AG04450 (cell line): ENCODE data around the gene GPRC5C. TPM values are rescaled to one million over a fixed set of nuclear protein-coding genes. Genes with fewer than 3 reads are reported as not detected.

Source experiments
- CTCF ChIA-PET: fragments of 300-600, 350-600 bp; formaldehyde crosslinking; extraction: SDS; loops from one replicate; lab custom pipeline; 2022; ENCODE audit warnings: antibody characterized with exemption, inconsistent platforms; lab: Charles Lee
- POLR2A ChIA-PET: fragments of 350-600 bp; formaldehyde crosslinking; extraction: SDS; loops from one replicate; lab custom pipeline; 2021; ENCODE audit warnings: antibody characterized with exemption, inconsistent platforms; lab: Yijun Ruan, JAX
- DNase-seq: peaks from one replicate; pipeline ENCODE4 v3.0.0-alpha.2; 2011; ENCODE audit warnings: low read depth, low spot score
- H3K27ac ChIP-seq: one replicate; pipeline ENCODE4 v1.5.1; 2012; ENCODE audit warnings: low read depth, low read length, control low read depth
- H3K27me3 ChIP-seq: one replicate; pipeline ENCODE4 v1.6.0; 2012; ENCODE audit warnings: low read length; ENCODE audit not compliant: control insufficient read depth, insufficient read depth
- H3K4me3 ChIP-seq: 2 replicates; pipeline ENCODE4 v1.5.1; 2011; ENCODE audit warnings: mild to moderate bottlenecking, low read depth, low read length, control low read depth
- H3K9me3 ChIP-seq: 2 replicates; pipeline ENCODE4 v1.5.1; 2012; ENCODE audit warnings: low read length; ENCODE audit not compliant: control insufficient read depth, insufficient read depth
- polyA plus RNA-seq: library from polyadenylated mRNA; depleted of rRNA; stranded (reverse); fragments of >200 nt; gene quantifications from 2 replicates; pipeline ENCODE4 v1.2.3, GENCODE V29; 2011
- TF ChIP-seq, protein P1 (sequence below): IDR thresholded peaks from 2 replicates; pipeline ENCODE4 v1.5.1; 2011; ENCODE audit warnings: low read depth, low read length, control low read depth, inconsistent platforms

The GPRC5C gene
- polyA plus RNA-seq, 1 experiment, result 0.14 TPM

DNA sequence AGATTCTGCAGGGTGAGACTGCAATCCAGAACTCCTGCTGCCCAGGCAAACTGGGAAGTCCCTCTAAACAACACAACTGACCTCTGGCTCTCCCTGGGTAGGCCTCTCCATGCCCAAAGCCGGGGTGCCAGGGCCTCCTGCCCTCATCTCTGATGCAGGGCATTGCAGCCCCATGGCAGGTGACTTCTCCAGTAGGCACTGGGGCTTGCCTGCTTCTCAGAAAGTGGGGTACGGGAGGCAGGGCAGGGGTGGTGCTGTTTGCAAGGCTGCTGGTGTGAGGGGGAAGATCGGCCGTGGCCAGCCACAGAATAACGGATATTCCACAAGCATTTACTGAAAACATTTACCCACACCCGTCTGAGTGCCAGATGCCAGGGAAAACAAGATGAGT, 4.1 kb upstream of the GPRC5C start:
- peaks cover 22% of the 10 kb centered on the region for H3K27me3 ChIP-seq
- TF ChIP-seq, protein P1, sequence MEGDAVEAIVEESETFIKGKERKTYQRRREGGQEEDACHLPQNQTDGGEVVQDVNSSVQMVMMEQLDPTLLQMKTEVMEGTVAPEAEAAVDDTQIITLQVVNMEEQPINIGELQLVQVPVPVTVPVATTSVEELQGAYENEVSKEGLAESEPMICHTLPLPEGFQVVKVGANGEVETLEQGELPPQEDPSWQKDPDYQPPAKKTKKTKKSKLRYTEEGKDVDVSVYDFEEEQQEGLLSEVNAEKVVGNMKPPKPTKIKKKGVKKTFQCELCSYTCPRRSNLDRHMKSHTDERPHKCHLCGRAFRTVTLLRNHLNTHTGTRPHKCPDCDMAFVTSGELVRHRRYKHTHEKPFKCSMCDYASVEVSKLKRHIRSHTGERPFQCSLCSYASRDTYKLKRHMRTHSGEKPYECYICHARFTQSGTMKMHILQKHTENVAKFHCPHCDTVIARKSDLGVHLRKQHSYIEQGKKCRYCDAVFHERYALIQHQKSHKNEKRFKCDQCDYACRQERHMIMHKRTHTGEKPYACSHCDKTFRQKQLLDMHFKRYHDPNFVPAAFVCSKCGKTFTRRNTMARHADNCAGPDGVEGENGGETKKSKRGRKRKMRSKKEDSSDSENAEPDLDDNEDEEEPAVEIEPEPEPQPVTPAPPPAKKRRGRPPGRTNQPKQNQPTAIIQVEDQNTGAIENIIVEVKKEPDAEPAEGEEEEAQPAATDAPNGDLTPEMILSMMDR, result no peak
- H3K9me3 ChIP-seq, result no peaks in the 10 kb centered on the region; the same call in 1 of the 2 replicates
- no peak overlapping the region for H3K4me3 ChIP-seq
- no peak overlapping the region for H3K27ac ChIP-seq
- ChIA-PET POLR2A (no interaction called here), CTCF (no interaction called here)
- DNase-seq, result no peak

DNA sequence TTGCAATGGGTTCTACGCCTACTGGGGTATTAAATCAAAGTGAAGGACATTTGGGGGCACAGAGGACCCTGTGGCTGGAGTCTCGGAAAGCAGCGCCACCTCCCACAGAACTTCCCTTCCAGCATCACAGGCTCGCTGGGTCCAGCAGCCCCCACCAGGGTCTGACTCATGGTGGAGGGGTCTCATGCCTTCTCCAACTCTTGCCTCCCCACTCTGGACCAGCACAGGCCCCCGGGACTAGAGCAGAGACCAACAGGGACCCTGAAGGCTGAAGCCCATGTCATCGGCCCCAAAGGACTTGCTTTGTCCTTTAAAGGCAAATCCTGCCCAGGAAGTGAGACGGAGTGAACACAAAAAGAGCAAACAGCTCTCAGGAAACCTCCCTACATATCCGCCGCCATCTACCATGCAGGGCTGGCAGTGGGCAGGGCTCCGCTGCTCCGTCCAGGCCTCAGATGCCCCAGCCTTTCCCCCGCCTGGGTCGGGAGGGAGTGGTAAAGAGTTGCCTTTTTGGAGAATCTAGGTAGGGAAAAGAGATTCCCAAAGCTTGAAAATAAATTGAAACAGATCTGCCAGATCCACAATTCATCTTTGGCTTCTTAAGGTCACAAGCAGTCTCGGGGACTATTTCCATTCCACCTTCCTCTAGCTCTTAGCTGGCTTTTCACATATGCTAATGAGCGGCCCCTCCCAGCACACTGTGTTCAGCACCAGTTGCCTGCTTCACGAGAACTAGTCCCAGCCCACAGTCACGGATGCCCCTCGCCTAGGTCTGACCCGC, 2.1 kb upstream of the GPRC5C start:
- no peak overlapping the region for H3K27ac ChIP-seq
- DNase-seq, result no peak
- ChIA-PET POLR2A (no interaction called here), CTCF (no interaction called here)
- no peak overlapping the region for H3K4me3 ChIP-seq
- H3K27me3 ChIP-seq, result peaks cover 22% of the 10 kb centered on the region
- TF ChIP-seq, protein P1, result no peak
- no peaks in the 10 kb centered on the region; the same call in 1 of the 2 replicates for H3K9me3 ChIP-seq

DNA sequence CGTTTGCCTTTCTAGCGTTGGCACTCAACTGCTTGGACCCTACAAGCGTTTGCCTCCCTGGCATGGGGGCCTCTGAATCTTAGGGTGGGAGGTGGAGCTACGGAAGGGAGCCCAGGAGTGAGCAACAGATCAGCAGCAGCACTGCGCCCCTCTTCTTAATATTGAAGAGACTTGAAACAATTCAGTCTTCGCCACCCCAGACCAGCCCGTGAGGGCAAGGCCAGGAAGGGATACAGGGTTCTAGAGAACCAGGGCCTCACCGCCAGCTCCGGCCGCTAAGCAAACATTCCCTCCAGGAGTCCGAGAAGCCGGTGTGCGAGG, 1.5 kb upstream of the GPRC5C start:
- H3K27me3 ChIP-seq, result peaks cover 22% of the 10 kb centered on the region
- no peak overlapping the region for H3K4me3 ChIP-seq
- ChIA-PET CTCF (interaction anchor here (0.8 kb wide), 1 partner anchor 27 kb away, joined by 4 read pairs; no protein-coding TSS in a partner anchor), POLR2A (no interaction called here)
- H3K9me3 ChIP-seq, result no peaks in the 10 kb centered on the region; the same call in 1 of the 2 replicates
- H3K27ac ChIP-seq, result no peak overlapping the region
- no peak for DNase-seq
- TF ChIP-seq, protein P1, result no peak

DNA sequence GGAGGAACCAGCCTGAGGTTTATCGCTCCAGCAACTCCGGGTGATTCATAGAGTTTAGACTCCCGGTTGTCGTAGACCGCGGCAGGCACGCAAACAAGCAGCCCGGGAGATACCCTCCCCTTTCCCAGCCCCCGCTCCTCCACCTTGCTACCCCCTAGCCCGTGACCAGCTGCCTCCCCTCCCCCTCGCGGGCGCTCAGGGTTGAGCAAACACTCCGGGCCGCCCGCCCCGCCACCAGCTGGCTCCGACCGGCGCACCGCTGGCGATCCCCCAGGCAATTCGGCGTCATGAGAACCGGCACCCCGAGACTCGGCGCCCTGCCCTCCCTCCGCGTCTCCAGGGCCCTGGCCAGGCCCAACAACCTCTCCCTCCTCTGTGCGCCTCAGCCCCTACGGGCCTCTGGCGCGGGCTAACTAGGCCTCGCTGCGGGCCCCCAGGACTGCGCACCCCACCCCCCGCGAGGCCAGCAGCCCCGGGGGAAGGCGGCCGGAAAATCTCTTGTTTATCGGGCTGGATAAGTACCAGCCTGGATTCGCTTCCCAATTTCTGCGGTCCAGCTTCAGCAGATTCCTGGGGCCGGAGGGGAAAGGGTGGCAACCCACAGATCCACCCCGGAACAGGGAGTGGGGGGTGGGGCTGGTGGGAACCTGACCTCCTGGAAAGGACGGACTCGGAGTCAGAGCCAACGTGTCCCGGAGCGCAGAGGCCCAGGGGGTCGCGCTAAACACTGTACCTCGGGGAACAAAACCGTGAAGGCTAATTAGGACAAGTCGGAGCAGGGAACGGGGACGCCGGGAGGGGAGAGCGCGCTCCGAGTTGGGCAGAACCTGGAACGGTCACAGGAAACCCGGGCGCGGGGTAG, 951 bp upstream of the GPRC5C start:
- H3K27ac ChIP-seq, result no peak overlapping the region
- peaks cover 22% of the 10 kb centered on the region for H3K27me3 ChIP-seq
- ChIA-PET POLR2A (no interaction called here), CTCF (interaction anchor here (0.8 kb wide), 1 partner anchor 26 kb away, joined by 4 read pairs; no protein-coding TSS in a partner anchor)
- H3K9me3 ChIP-seq, result no peaks in the 10 kb centered on the region; the same call in 1 of the 2 replicates
- H3K4me3 ChIP-seq, result no peak overlapping the region
- no peak for DNase-seq
- TF ChIP-seq, protein P1, result no peak

DNA sequence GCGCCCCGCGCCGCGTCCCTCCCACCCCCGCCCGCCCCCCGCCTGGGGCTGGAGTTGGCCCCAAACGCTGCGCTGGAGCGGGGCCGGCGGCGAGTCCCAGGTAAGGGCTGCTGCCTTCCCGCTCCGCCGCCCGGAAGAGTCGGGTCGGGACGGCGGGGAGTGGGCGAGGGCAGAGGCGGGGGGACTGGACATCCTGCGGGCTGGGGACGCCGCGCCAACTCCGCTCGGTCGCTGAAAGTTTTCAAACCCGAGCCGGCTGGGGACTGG, 469 bp downstream of the GPRC5C start:
- no peak overlapping the region for H3K4me3 ChIP-seq
- POLR2A ChIA-PET, result no interaction called here
- H3K27me3 ChIP-seq, result peaks cover 22% of the 10 kb centered on the region
- CTCF ChIA-PET, result no interaction called here
- TF ChIP-seq, protein P1, result no peak
- peaks cover 2% of the 10 kb centered on the region; the same call in 1 of the 2 replicates for H3K9me3 ChIP-seq
- no peak for DNase-seq
- no peak overlapping the region for H3K27ac ChIP-seq
